Endothelial cell of umbilical vein (primary cell): ENCODE measurements around the gene SKAP1.

ENCODE experiments used
- EZH2 ChIP-seq: IDR thresholded peaks from 2 replicates; pipeline ENCODE4 v1.6.1; 2012; ENCODE audit warnings: borderline replicate concordance, low read depth, mild to moderate bottlenecking, moderate library complexity, low read length, inconsistent platforms; ENCODE audit not compliant: severe bottlenecking
- JUN ChIP-seq: IDR thresholded peaks from 2 replicates; pipeline ENCODE4 v1.6.1; 2011; ENCODE audit warnings: borderline replicate concordance, low read depth; ENCODE audit not compliant: insufficient read length, insufficient read depth
- POLR2A ChIP-seq: IDR thresholded peaks from 2 replicates; pipeline ENCODE4 v1.6.1; 2012; ENCODE audit warnings: low read depth, mild to moderate bottlenecking, control low read depth, low read length
- POLR2AphosphoS5 ChIP-seq: IDR thresholded peaks from 2 replicates; pipeline ENCODE4 v1.6.1; 2012; ENCODE audit warnings: low read depth, mild to moderate bottlenecking, control low read depth, low read length, moderate library complexity; ENCODE audit not compliant: insufficient read depth
- TF ChIP-seq, protein P1 (sequence below), 2 donors: IDR thresholded peaks; 1 replicate in 1 of 2; 2 replicates in 1 of 2; pipeline ENCODE4 v1.5.1; 2011; ENCODE audit warnings: low read length in 2 of 2, mild to moderate bottlenecking in 2 of 2, moderate library complexity in 2 of 2, control low read depth in 1 of 2, inconsistent platforms in 1 of 2, low read depth in 1 of 2; ENCODE audit not compliant: insufficient read depth in 1 of 2; ENCODE audit errors: extremely low read depth in 1 of 2
- TF ChIP-seq, protein P2 (sequence below): IDR thresholded peaks from 2 replicates; pipeline ENCODE4 v1.6.1; 2011; ENCODE audit not compliant: insufficient read depth, insufficient read length

DNA sequence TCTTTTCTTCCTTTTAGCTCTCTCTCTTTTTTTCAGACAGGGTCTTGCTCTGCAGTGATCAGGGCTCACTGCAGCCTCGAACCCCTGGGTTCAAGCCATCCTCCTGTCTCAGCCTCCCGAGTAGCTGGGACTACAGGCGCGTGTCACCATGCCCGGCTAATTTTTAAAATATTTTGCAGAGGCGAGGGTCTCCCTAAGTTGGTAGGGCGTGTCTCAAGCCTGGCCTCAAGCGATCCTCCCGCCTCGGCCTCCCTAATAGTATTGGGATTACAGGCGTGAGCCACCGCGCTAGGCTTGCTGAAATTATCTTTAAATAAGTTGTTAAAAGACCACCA is 323.2 kb downstream of the SKAP1 start:
- TF ChIP-seq, protein P1, sequence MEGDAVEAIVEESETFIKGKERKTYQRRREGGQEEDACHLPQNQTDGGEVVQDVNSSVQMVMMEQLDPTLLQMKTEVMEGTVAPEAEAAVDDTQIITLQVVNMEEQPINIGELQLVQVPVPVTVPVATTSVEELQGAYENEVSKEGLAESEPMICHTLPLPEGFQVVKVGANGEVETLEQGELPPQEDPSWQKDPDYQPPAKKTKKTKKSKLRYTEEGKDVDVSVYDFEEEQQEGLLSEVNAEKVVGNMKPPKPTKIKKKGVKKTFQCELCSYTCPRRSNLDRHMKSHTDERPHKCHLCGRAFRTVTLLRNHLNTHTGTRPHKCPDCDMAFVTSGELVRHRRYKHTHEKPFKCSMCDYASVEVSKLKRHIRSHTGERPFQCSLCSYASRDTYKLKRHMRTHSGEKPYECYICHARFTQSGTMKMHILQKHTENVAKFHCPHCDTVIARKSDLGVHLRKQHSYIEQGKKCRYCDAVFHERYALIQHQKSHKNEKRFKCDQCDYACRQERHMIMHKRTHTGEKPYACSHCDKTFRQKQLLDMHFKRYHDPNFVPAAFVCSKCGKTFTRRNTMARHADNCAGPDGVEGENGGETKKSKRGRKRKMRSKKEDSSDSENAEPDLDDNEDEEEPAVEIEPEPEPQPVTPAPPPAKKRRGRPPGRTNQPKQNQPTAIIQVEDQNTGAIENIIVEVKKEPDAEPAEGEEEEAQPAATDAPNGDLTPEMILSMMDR (IDR thresholded peaks at IDR 0.05; ENCODE audit: extremely low read depth in 1 of 2, insufficient read depth in 1 of 2, low read depth in 1 of 2, low read length in 2 of 2) = no peak
- TF ChIP-seq POLR2AphosphoS5 (no peak), EZH2 (no peak), JUN (no peak), POLR2A (no peak)
- TF ChIP-seq, protein P2, sequence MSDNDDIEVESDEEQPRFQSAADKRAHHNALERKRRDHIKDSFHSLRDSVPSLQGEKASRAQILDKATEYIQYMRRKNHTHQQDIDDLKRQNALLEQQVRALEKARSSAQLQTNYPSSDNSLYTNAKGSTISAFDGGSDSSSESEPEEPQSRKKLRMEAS = no peak
